PC-3 (cell line): ENCODE data around the gene BAZ2A. TPM values are rescaled to one million over a fixed set of nuclear protein-coding genes. Genes with fewer than 3 reads are reported as not detected.

ENCODE experiments used
- ATAC-seq: fragments of 200-7000 bp; cut with Tn5 transposase; 2 replicates; pipeline ENCODE4 v1.9.1; 2020; ENCODE audit warnings: mild to moderate bottlenecking, moderate library complexity
- BruUV-seq: library from RNA; stranded (reverse); fragments of 400-500 nt; replicated peaks from 2 replicates; lab custom pipeline; 2021; lab: Mats Ljungman, UMichigan
- CTCF ChIA-PET: fragments of 300-600 bp; sonication (Branson Sonifier 250); formaldehyde crosslinking; loops from one replicate; lab custom pipeline; 2022; ENCODE audit warnings: antibody characterized with exemption; lab: Charles Lee
- POLR2A ChIA-PET: fragments of 300-600 bp; sonication (Branson Sonifier 250); formaldehyde crosslinking; loops from one replicate; lab custom pipeline; 2022; ENCODE audit warnings: antibody characterized with exemption; ENCODE audit not compliant: unreplicated experiment; lab: Charles Lee
- DNase-seq: peaks from one replicate; pipeline ENCODE4 v3.0.0-alpha.2; 2015
- H2AFZ ChIP-seq: fragments of 300-600 bp; sonication (generic); 2 replicates; pipeline ENCODE4 v1.6.0; 2016; ENCODE audit warnings: antibody characterized with exemption, low read length
- H3F3A ChIP-seq: fragments of 300-600 bp; sonication (generic); one replicate; pipeline ENCODE4 v1.6.0; 2017; ENCODE audit warnings: antibody characterized with exemption, low read length, control low read depth, mild to moderate bottlenecking; ENCODE audit not compliant: unreplicated experiment
- H3K27ac ChIP-seq: fragments of 300-600 bp; sonication (generic); 2 replicates; pipeline ENCODE4 v1.5.1; 2016; ENCODE audit warnings: mild to moderate bottlenecking, low read length
- H3K27me3 ChIP-seq: fragments of 300-600 bp; sonication (generic); 2 replicates; pipeline ENCODE4 v1.6.1; 2016; ENCODE audit warnings: low read length, mixed read lengths
- H3K36me3 ChIP-seq: fragments of 300-600 bp; sonication (generic); 2 replicates; pipeline ENCODE4 v1.6.1; 2016; ENCODE audit warnings: low read depth, mixed run types, low read length, mixed read lengths
- H3K4me1 ChIP-seq: fragments of 300-600 bp; sonication (generic); 2 replicates; pipeline ENCODE4 v1.5.1; 2016; ENCODE audit warnings: low read length; ENCODE audit not compliant: insufficient read depth
- H3K4me2 ChIP-seq: fragments of 300-600 bp; sonication (generic); 2 replicates; pipeline ENCODE4 v1.6.0; 2016; ENCODE audit warnings: low read length
- H3K4me3 ChIP-seq: fragments of 300-600 bp; sonication (generic); 2 replicates; pipeline ENCODE4 v1.5.1; 2016; ENCODE audit warnings: mild to moderate bottlenecking, low read length, mixed read lengths
- H3K79me2 ChIP-seq: fragments of 300-600 bp; sonication (generic); 2 replicates; pipeline ENCODE4 v1.6.1; 2017; ENCODE audit warnings: low read length, mixed read lengths
- H3K9ac ChIP-seq: fragments of 300-600 bp; sonication (generic); 2 replicates; pipeline ENCODE4 v1.6.0; 2016; ENCODE audit warnings: mild to moderate bottlenecking, low read length
- H3K9me2 ChIP-seq: fragments of 300-600 bp; sonication (generic); replicated peaks from 2 replicates; pipeline ENCODE4 v1.6.1; 2016; ENCODE audit warnings: mixed run types, low read length, mixed read lengths
- H3K9me3 ChIP-seq: fragments of 300-600 bp; sonication (generic); 2 replicates; pipeline ENCODE4 v1.6.1; 2016; ENCODE audit warnings: low read length, mixed read lengths
- H4K20me1 ChIP-seq: fragments of 300-600 bp; sonication (generic); 2 replicates; pipeline ENCODE4 v1.6.1; 2016; ENCODE audit warnings: low read length, mixed read lengths
- CTCF ChIP-seq: fragments of 300-600 bp; sonication (generic); conservative IDR thresholded peaks from 2 replicates; pipeline ENCODE4 v1.5.1; 2017; ENCODE audit warnings: antibody characterized with exemption, low read depth, mild to moderate bottlenecking, low read length
- EZH2 ChIP-seq: fragments of 300-600 bp; sonication (generic); IDR thresholded peaks from one replicate; pipeline ENCODE4 v1.6.1; 2017; ENCODE audit warnings: antibody characterized with exemption, mild to moderate bottlenecking, low read length; ENCODE audit not compliant: unreplicated experiment
- EZH2phosphoT487 ChIP-seq: fragments of 300-600 bp; sonication (generic); IDR thresholded peaks from 2 replicates; pipeline ENCODE4 v1.6.1; 2018; ENCODE audit warnings: mild to moderate bottlenecking, antibody characterized with exemption, low read length, borderline replicate concordance
- intact Hi-C: fragments of 100-400 bp; cut with micrococcal nuclease; formaldehyde crosslinking; loops from 2 replicates; pipeline ENCODE4 v1.9.0; 2023
- total RNA-seq: library from RNA; depleted of rRNA; stranded (reverse); fragments of >200 nt; gene quantifications from 2 replicates; pipeline ENCODE4 v1.2.3, GENCODE V29; 2014

Gene BAZ2A
- total RNA-seq, 1 experiment from 2014 or later = 33.8 TPM

- Histone ChIP-seq H3K9ac (no peak overlapping the region), H3K9me3 (no peaks in the 10 kb centered on the region), H3K79me2 (peaks cover 95% of the 10 kb centered on the region), H3K4me3 (no peak overlapping the region), H3K4me2 (no peak overlapping the region), H3K4me1 (no peaks in the 10 kb centered on the region), H2AFZ (no peak overlapping the region), H3K27ac (no peak overlapping the region), H3F3A (no peaks in the 10 kb centered on the region), H3K9me2 (no peaks in the 10 kb centered on the region), H3K36me3 (peaks cover 26% of the 10 kb centered on the region; the same call in 1 of the 2 replicates), H3K27me3 (no peaks in the 10 kb centered on the region), H4K20me1 (0 out of 2 replicates have a peak, but pooled peaks cover 6% of the 10 kb centered on the region)
- ChIA-PET CTCF (interaction anchor here (2.2 kb wide), 1 partner anchor 14 kb away, joined by 12 read pairs; no protein-coding TSS in a partner anchor), POLR2A (no interaction called here)
- DNase-seq (no peak), ATAC-seq (no peak)
- BruUV-seq = no TSS peak
- intact Hi-C loops = no loop called here
- TF ChIP-seq EZH2 (no peak), EZH2phosphoT487 (no peak)
Measured at GRCh38 chr12:56622535-56622934, 7.6 kb downstream of the BAZ2A start.

- CTCF ChIA-PET = no interaction called here
Measured at GRCh38 chr12:56616925-56617324, 13.2 kb downstream of the BAZ2A start.

GRCh38 chr12:56616244-56616643 lies 13.9 kb downstream of the BAZ2A start:
- H3K9ac ChIP-seq = no peak overlapping the region
- BruUV-seq = no TSS peak
- TF ChIP-seq EZH2 = no peak
- no peak for TF ChIP-seq CTCF
- no peak for TF ChIP-seq EZH2phosphoT487
- no peaks in the 10 kb centered on the region for H3K27me3 ChIP-seq
- H3K27ac ChIP-seq = no peak overlapping the region
- no peak overlapping the region for H3K4me2 ChIP-seq
- no peaks in the 10 kb centered on the region for H3K9me3 ChIP-seq
- 0 out of 2 replicates have a peak, but pooled peaks cover 3% of the 10 kb centered on the region for H4K20me1 ChIP-seq
- H3K4me3 ChIP-seq = no peak overlapping the region
- ChIA-PET POLR2A (interaction anchor here (0.6 kb wide), 1 partner anchor 36 kb away, joined by 11 read pairs; no protein-coding TSS in a partner anchor), CTCF (no interaction called here)
- H3K4me1 ChIP-seq = no peaks in the 10 kb centered on the region
- intact Hi-C loops = no loop called here
- no peaks in the 10 kb centered on the region for H3F3A ChIP-seq
- H3K36me3 ChIP-seq = peaks cover 65% of the 10 kb centered on the region
- no peak for DNase-seq
- ATAC-seq = no peak
- H3K9me2 ChIP-seq = no peaks in the 10 kb centered on the region
- peaks cover 34% of the 10 kb centered on the region for H3K79me2 ChIP-seq
- H2AFZ ChIP-seq = no peak overlapping the region

More at GRCh38 chr12:56616925-56617324, 13.2 kb downstream of the BAZ2A start:
- intact Hi-C loops = no loop called here
- no peaks in the 10 kb centered on the region for H3K9me2 ChIP-seq
- H3K4me3 ChIP-seq = no peak overlapping the region
- no peaks in the 10 kb centered on the region for H3K9me3 ChIP-seq
- H3K79me2 ChIP-seq = peaks cover 40% of the 10 kb centered on the region
- H3K4me1 ChIP-seq = no peaks in the 10 kb centered on the region
- H4K20me1 ChIP-seq = 0 out of 2 replicates have a peak, but pooled peaks cover 6% of the 10 kb centered on the region
- peaks cover 58% of the 10 kb centered on the region for H3K36me3 ChIP-seq
- H3K27me3 ChIP-seq = no peaks in the 10 kb centered on the region
- POLR2A ChIA-PET = interaction anchor here (0.6 kb wide), 1 partner anchor 37 kb away, joined by 11 read pairs; no protein-coding TSS in a partner anchor
- no peaks in the 10 kb centered on the region for H3F3A ChIP-seq
- DNase-seq (no peak), ATAC-seq (no peak)
- H3K4me2 ChIP-seq = no peak overlapping the region
- H3K9ac ChIP-seq = no peak overlapping the region
- no peak overlapping the region for H2AFZ ChIP-seq
- TF ChIP-seq EZH2phosphoT487 (no peak), EZH2 (no peak), CTCF (no peak)
- no peak overlapping the region for H3K27ac ChIP-seq
- no TSS peak for BruUV-seq
